HepG2 (cell line): ENCODE results near the gene HIBADH.

Experiments
- NFIC ChIP-seq: IDR thresholded peaks from 2 replicates; pipeline ENCODE4 v1.6.1; 2012; ENCODE audit warnings: mild to moderate bottlenecking, low read length, inconsistent platforms
- NR3C1 ChIP-seq: sonication (generic); formaldehyde crosslinking; IDR thresholded peaks from 2 replicates; pipeline ENCODE4 v1.4.0; 2020; ENCODE audit warnings: missing genetic modification reagents
- TF ChIP-seq, protein P1 (sequence below): IDR thresholded peaks from 2 replicates; pipeline ENCODE4 v1.6.1; 2016; ENCODE audit warnings: missing compliant biosample characterization, missing genetic modification reagents, borderline replicate concordance

- TF ChIP-seq, protein P1, sequence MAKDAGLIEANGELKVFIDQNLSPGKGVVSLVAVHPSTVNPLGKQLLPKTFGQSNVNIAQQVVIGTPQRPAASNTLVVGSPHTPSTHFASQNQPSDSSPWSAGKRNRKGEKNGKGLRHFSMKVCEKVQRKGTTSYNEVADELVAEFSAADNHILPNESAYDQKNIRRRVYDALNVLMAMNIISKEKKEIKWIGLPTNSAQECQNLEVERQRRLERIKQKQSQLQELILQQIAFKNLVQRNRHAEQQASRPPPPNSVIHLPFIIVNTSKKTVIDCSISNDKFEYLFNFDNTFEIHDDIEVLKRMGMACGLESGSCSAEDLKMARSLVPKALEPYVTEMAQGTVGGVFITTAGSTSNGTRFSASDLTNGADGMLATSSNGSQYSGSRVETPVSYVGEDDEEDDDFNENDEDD (CRISPR knock-in tag) = no peak
- TF ChIP-seq NFIC = no peak
- TF ChIP-seq NR3C1 (CRISPR knock-in tag) = no peak
Measured at GRCh38 chr7:27564881-27565482, 97.7 kb downstream of the HIBADH start.
